Measurements from ENCODE around the gene ANKRD26. TPM values are rescaled to one million over a fixed set of nuclear protein-coding genes. Genes with fewer than 3 reads are reported as not detected.

The ANKRD26 gene
- total and polyA plus RNA-seq, 2 of the 13 experiments (the other 11 are each of a cell fraction or from before 2014, with no cell fraction given), result 1.5 to 9.6 TPM

GRCh38 chr10:27020243-27020642, 80.1 kb downstream of the ANKRD26 start:
- no TSS peak for BruUV-seq (replicated peaks)
- no peak overlapping the region for H3K9ac ChIP-seq (ENCODE audit: insufficient read depth, low read depth, low read length)
- no peaks in the 10 kb centered on the region for H3K9me3 ChIP-seq (ENCODE audit: low read length)
- H3K4me3 ChIP-seq (replicated peaks in 1 of 3; ENCODE audit: insufficient read depth in 1 of 3, low read depth in 2 of 3, low read length in 3 of 3), result no peak overlapping the region
- no peak for ATAC-seq
- H3K36me3 ChIP-seq (replicated peaks in 1 of 2; ENCODE audit: control insufficient read depth in 1 of 2, insufficient read depth in 2 of 2, low read length in 2 of 2), result peaks cover 3 to 12% of the 10 kb centered on the region in 2 experiments; a peak in 3 of 5 replicates
- no peak overlapping the region for H3K27ac ChIP-seq (ENCODE audit: extremely low read length, insufficient read depth, low read length)
- H3K27me3 ChIP-seq (ENCODE audit: control insufficient read depth in 1 of 2, insufficient read depth in 2 of 2, low read length in 2 of 2), result no peaks in the 10 kb centered on the region
- in situ Hi-C loops (cut with HindIII; ENCODE audit: extremely low pct_ligation_motif_present, low pct_unique_long_range_greater_than_20kb), result no loop called here
- no peak for DNase-seq (ENCODE audit: low spot score)
- no peak overlapping the region for H3K4me2 ChIP-seq (ENCODE audit: low read depth, low read length)
- H3K4me1 ChIP-seq (ENCODE audit: insufficient read depth, low read length), result no peaks in the 10 kb centered on the region
- ChIA-PET POLR2A (no interaction called here), CTCF (ENCODE audit: low intra/inter-chr PET ratio, low total read pairs) (no interaction called here)
- H4K20me1 ChIP-seq (ENCODE audit: insufficient read depth, low read length), result no peaks in the 10 kb centered on the region
- no peaks in the 10 kb centered on the region for H3K79me2 ChIP-seq (ENCODE audit: insufficient read depth, low read length)
- intact Hi-C loops (cut with micrococcal nuclease; ENCODE audit: unreplicated experiment), result no loop called here
- H2AFZ ChIP-seq (ENCODE audit: low read length), result no peak overlapping the region
- FAIRE-seq, result no peak
- WGBS (ENCODE audit: low lambda C conversion rate), result 96% methylated on average over 5 of the region's 5 CpGs
- TF ChIP-seq ZNF407 (CRISPR knock-in tag; IDR thresholded peaks at IDR 0.05; ENCODE audit: not compliant biosample characterization), result no peak
- TF ChIP-seq NFAT5 (CRISPR knock-in tag; IDR thresholded peaks at IDR 0.05), result no peak
- TF ChIP-seq FOXC1 (CRISPR knock-in tag; IDR thresholded peaks at IDR 0.05; ENCODE audit: borderline replicate concordance), result no peak
- TF ChIP-seq AFF4 (CRISPR knock-in tag; IDR thresholded peaks at IDR 0.05), result no peak
- no peak for TF ChIP-seq ZNF496 (CRISPR knock-in tag; IDR thresholded peaks at IDR 0.05; ENCODE audit: insufficient replicate concordance)
- no peak for TF ChIP-seq ZNF383 (CRISPR knock-in tag; IDR thresholded peaks at IDR 0.05; ENCODE audit: borderline replicate concordance)
- TF ChIP-seq ZNF335 (CRISPR knock-in tag; IDR thresholded peaks at IDR 0.05), result no peak
